Uterus (tissue), 4 donors: ENCODE results near the gene ZFTA. TPM values are rescaled to one million over a fixed set of nuclear protein-coding genes. Genes with fewer than 3 reads are reported as not detected.
"Not testable (repeated sequence)": the region's sequence is repeated elsewhere in the genome, so short reads cannot be mapped to it uniquely, and the experiment has no call there.

Experiments
- DNase-seq, 2 donors: peaks; one replicate each; pipeline ENCODE4 v3.0.0-alpha.2; 2019 to 2020
- H3K27ac ChIP-seq, 2 donors: fragments of 200-600 bp; sonication (generic); 1 replicate in 1 of 2; 2 replicates in 1 of 2; pipeline ENCODE4 v1.5.1; 2016 to 2018
- H3K27me3 ChIP-seq, 2 donors: fragments of 200-600 bp; sonication (generic); one replicate each; pipeline ENCODE4 v1.5.1; 2018 to 2019; ENCODE audit warnings: control low read depth in 1 of 2
- H3K36me3 ChIP-seq, 2 donors: fragments of 200-600 bp; sonication (generic); one replicate each; pipeline ENCODE4 v1.5.1; 2019; ENCODE audit warnings: control low read depth in 1 of 2
- H3K4me1 ChIP-seq, 2 donors: fragments of 200-600 bp; sonication (generic); one replicate each; pipeline ENCODE4 v1.5.1; 2018 to 2019; ENCODE audit warnings: control low read depth in 1 of 2
- H3K4me3 ChIP-seq, 2 donors: fragments of 200-600 bp; sonication (generic); 1 replicate in 1 of 2; 2 replicates in 1 of 2; pipeline ENCODE4 v1.5.1; 2018 to 2019; ENCODE audit warnings: mild to moderate bottlenecking in 1 of 2
- H3K9me3 ChIP-seq, 2 donors: fragments of 200-600 bp; sonication (generic); one replicate each; pipeline ENCODE4 v1.5.1; 2019; ENCODE audit warnings: control low read depth in 1 of 2
- POLR2A ChIP-seq, 2 donors: fragments of 450-650 bp; IDR thresholded peaks; one replicate each; pipeline ENCODE4 v1.6.1; 2016; ENCODE audit warnings: antibody characterized with exemption in 2 of 2, mild to moderate bottlenecking in 1 of 2, moderate library complexity in 1 of 2
- intact Hi-C: fragments of 100-400 bp; cut with DNase I; formaldehyde crosslinking; loops from one replicate; pipeline ENCODE4 v1.15.1; 2023; ENCODE audit warnings: low total_unique reads
- total RNA-seq, 4 donors: library from RNA; depleted of rRNA in 3 of 4; stranded (reverse); fragments of >200 nt in 3 of 4; gene quantifications; one replicate each; pipeline versions ENCODE4 v1.1.0 to v1.2.4, GENCODE V29; 2014 to 2023
- TF ChIP-seq, protein P1 (sequence below), 4 experiments: fragments of 200-600 bp in 2 of 4; fragments of 450-650 bp in 2 of 4; sonication (generic) in 2 of 4; IDR thresholded peaks; one replicate each; pipeline ENCODE4 v1.5.1; 2016 to 2019; ENCODE audit warnings: antibody characterized with exemption in 4 of 4, mild to moderate bottlenecking in 2 of 4, moderate library complexity in 1 of 4
- donor health status: DM: yes; HTN: yes; CAD: no.

Gene ZFTA
- total RNA-seq, 4 donors from 2014 or later = 19.7 to 61.5 (median 48.4) TPM

- H3K9me3 ChIP-seq = no peaks in the 10 kb centered on the region
- H3K4me3 ChIP-seq = no peak overlapping the region
- intact Hi-C loops = no loop called here
- H3K27me3 ChIP-seq = no peaks in the 10 kb centered on the region
- H3K27ac ChIP-seq = no peak overlapping the region
- no peak for DNase-seq
- peaks cover 0 to 3% of the 10 kb centered on the region in 2 donors for H3K4me1 ChIP-seq
- H3K36me3 ChIP-seq = no peaks in the 10 kb centered on the region
- TF ChIP-seq POLR2A (IDR thresholded peaks at IDR 0.05) = no peak
- TF ChIP-seq, protein P1, sequence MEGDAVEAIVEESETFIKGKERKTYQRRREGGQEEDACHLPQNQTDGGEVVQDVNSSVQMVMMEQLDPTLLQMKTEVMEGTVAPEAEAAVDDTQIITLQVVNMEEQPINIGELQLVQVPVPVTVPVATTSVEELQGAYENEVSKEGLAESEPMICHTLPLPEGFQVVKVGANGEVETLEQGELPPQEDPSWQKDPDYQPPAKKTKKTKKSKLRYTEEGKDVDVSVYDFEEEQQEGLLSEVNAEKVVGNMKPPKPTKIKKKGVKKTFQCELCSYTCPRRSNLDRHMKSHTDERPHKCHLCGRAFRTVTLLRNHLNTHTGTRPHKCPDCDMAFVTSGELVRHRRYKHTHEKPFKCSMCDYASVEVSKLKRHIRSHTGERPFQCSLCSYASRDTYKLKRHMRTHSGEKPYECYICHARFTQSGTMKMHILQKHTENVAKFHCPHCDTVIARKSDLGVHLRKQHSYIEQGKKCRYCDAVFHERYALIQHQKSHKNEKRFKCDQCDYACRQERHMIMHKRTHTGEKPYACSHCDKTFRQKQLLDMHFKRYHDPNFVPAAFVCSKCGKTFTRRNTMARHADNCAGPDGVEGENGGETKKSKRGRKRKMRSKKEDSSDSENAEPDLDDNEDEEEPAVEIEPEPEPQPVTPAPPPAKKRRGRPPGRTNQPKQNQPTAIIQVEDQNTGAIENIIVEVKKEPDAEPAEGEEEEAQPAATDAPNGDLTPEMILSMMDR (IDR thresholded peaks at IDR 0.05) = no peak
Observed at GRCh38 chr11:63775191-63775590, 6.6 kb upstream of the ZFTA start.

GRCh38 chr11:63771741-63772318 is 3.3 kb upstream of the ZFTA start:
- H3K27me3 ChIP-seq, H3K36me3 ChIP-seq, H3K4me3 ChIP-seq, H3K9me3 ChIP-seq, intact Hi-C loops, H3K4me1 ChIP-seq: not testable (repeated sequence)
- H3K27ac ChIP-seq = peak overlapping the region; percentile 20 to 56
- DNase-seq = peak in 1 of 2 donors; percentile 22

DNA sequence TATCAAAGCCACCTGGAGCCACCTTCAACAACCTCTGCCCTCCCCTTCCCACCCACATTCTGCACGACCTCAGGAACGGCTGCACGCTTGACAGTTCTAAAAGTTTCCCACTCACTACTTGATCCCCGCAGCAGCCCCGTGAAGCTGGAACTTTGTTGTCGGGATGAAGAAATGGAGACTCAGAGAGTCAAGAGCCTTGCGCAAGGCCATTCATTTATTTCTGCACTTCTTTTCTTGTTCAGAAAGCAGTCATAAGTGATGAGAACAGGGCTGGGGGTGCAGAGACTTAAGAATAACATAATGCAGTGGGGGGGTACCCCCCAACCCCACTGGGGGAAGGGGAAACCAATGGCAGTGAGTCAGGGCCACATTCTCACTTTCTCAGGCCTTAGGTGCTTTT is 2.2 kb upstream of the ZFTA start:
- no peaks in the 10 kb centered on the region for H3K9me3 ChIP-seq
- H3K4me3 ChIP-seq = no peak overlapping the region
- TF ChIP-seq POLR2A (IDR thresholded peaks at IDR 0.05) = no peak
- TF ChIP-seq, protein P1 (IDR thresholded peaks at IDR 0.05) = no peak
- intact Hi-C loops = no loop called here
- DNase-seq = no peak
- no peaks in the 10 kb centered on the region for H3K36me3 ChIP-seq
- H3K27ac ChIP-seq = peak overlapping the region; percentile 96
- H3K27me3 ChIP-seq = no peaks in the 10 kb centered on the region
- peaks cover 0 to 11% of the 10 kb centered on the region in 2 donors for H3K4me1 ChIP-seq

GRCh38 chr11:63769714-63770455 is 1.3 kb upstream of the ZFTA start:
- Histone ChIP-seq H3K36me3 (no peaks in the 10 kb centered on the region), H3K27ac (peak overlapping the region; percentile 96), H3K27me3 (no peaks in the 10 kb centered on the region), H3K4me3 (peak overlapping the region; percentile 55 to 97), H3K4me1 (peaks cover 0 to 11% of the 10 kb centered on the region in 2 donors), H3K9me3 (no peaks in the 10 kb centered on the region)
- DNase-seq = peak in 1 of 2 donors; percentile 26
- TF ChIP-seq, protein P1 (IDR thresholded peaks at IDR 0.05) = no peak
- TF ChIP-seq POLR2A (IDR thresholded peaks at IDR 0.05) = no peak
- intact Hi-C loops = loop anchor here (10.0 kb wide), 2 partner anchors 175 to 375 kb away; no protein-coding TSS in a partner anchor

- Histone ChIP-seq H3K36me3 (no peaks in the 10 kb centered on the region), H3K4me3 (peak overlapping the region; percentile 55 to 97), H3K4me1 (peaks cover 0 to 11% of the 10 kb centered on the region in 2 donors), H3K9me3 (no peaks in the 10 kb centered on the region), H3K27me3 (no peaks in the 10 kb centered on the region), H3K27ac (peak overlapping the region; percentile 96)
- TF ChIP-seq, protein P1 (IDR thresholded peaks at IDR 0.05) = no peak
- TF ChIP-seq POLR2A (IDR thresholded peaks at IDR 0.05) = peak in 1 of 2 donors; percentile 34
- intact Hi-C loops = loop anchor here (10.0 kb wide), 2 partner anchors 176 to 376 kb away; no protein-coding TSS in a partner anchor
- DNase-seq = peak; percentile 55 to 61
Observed at GRCh38 chr11:63769042-63769713, 603 bp upstream of the ZFTA start.
